Measurements from ENCODE around the gene C11orf97.

GRCh38 chr11:94550513-94550912 is 38.3 kb downstream of the C11orf97 start:
- TF ChIP-seq CTCF (IDR thresholded peaks at IDR 0.05) (no peak), POLR2A (IDR thresholded peaks at IDR 0.05) (no peak)

All from body of pancreas (tissue), 4 donors.